Stimulated activated naive CD8-positive, alpha-beta T cell treated with anti-CD3 and anti-CD28 coated beads, Interleukin-15, amount 100 ng/mL, for 72 hours (primary cell): ENCODE results near the gene RPS16.

ENCODE experiments used
- ATAC-seq: fragments of 150-1000 bp; cut with Tn5 transposase; 2 replicates; pipeline ENCODE4 v1.10.0; 2021; ENCODE audit warnings: mild to moderate bottlenecking, moderate library complexity
- DNase-seq, 2 donors: peaks; one replicate each; pipeline ENCODE4 v3.0.0; 2021 to 2022
- H3K27ac Mint-ChIP-seq, 2 donors: one replicate each; pipeline ENCODE4 v1.8.0; 2022; ENCODE audit warnings: mild to moderate bottlenecking in 2 of 2, mixed read lengths in 2 of 2, moderate library complexity in 2 of 2
- H3K27me3 Mint-ChIP-seq: one replicate; pipeline ENCODE4 v1.8.0; 2022; ENCODE audit warnings: mixed read lengths
- H3K4me1 Mint-ChIP-seq: one replicate; pipeline ENCODE4 v1.8.0; 2022; ENCODE audit warnings: mild to moderate bottlenecking, mixed read lengths
- H3K4me3 Mint-ChIP-seq, 2 donors: one replicate each; pipeline ENCODE4 v1.8.0; 2022; ENCODE audit warnings: mild to moderate bottlenecking in 2 of 2, mixed read lengths in 2 of 2, moderate library complexity in 1 of 2
- H3K9me3 Mint-ChIP-seq, 2 donors: one replicate each; pipeline ENCODE4 v1.8.0; 2022; ENCODE audit warnings: mixed read lengths in 2 of 2

RPS16 gene

DNA sequence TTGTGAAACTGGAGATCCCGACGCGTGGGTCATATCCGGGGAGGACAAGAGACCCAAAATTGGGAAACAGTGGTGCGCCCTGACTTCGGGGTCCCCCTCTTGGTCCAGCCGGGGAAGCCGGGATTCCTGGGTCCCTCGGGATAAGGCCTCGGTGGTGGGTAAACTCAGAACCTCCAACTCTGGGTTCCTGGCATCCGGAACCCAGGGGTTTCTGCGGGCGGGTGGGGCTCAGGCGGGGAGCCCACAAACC, 28.4 kb downstream of the RPS16 start:
- Mint-ChIP-seq H3K4me3 (peak overlapping the region; percentile 80 to 91), H3K27me3 (no peaks in the 10 kb centered on the region), H3K4me1 (peaks cover 78% of the 10 kb centered on the region), H3K9me3 (no peaks in the 10 kb centered on the region), H3K27ac (peak overlapping the region; percentile 90 to 99)
- ATAC-seq (no peak), DNase-seq (no peak)

DNA sequence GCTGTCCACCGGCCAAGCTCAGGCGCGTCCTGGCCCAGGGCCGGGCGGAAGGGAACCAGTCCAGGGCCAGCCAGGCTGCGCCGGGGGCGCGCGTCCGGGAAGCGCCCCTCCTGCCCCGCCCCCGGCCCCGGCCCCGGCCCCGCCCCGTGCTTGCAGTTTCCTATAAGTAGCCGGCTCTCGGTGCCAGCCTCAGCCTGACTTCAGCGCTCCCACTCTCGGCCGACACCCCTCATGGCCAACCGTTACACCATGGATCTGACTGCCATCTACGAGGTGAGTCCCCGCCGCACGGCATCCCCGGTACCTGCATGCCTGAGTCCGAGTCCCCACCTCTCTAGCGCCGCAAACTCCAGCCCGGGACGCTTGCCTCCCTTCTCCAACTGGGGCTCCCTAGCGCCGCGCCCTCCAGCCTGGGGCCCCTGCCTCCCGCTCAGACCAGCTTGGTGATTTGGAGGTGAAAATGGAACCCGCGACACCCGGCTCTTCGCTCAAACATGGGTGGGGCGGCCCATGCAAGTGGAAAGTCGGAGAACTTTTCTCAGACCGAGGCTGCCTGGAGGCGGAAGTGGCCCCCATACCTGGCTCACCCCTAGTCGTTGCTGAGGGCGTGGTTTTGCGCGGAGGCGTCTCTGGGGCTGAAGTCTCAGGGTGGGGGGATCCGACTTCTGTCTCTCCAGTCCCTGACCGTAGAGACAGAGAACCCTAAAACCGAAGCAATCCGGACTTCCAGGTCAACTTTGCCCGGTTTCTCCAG, 28.9 kb downstream of the RPS16 start, which contains the start of gene ZFP36:
Gene ZFP36 (plus strand): TSS at position 192 of the 754 bp plus-strand sequence. CDS start 58 bp downstream, at position 250.
- Mint-ChIP-seq H3K4me3 (peak within 1 kb of the TSS; percentile 80 to 91), H3K9me3 (no peaks in the 10 kb centered on the region), H3K27me3 (no peaks in the 10 kb centered on the region), H3K27ac (peak within 1 kb of the TSS; percentile 90 to 99), H3K4me1 (peaks cover 78% of the 10 kb centered on the region)
- ATAC-seq (peak; percentile 58), DNase-seq (peak; percentile 91 to 92)

- Mint-ChIP-seq H3K4me1 (peaks cover 78% of the 10 kb centered on the region), H3K4me3 (peak overlapping the region; percentile 80 to 90), H3K27ac (peak overlapping the region; percentile 0 to 67), H3K27me3 (no peaks in the 10 kb centered on the region), H3K9me3 (no peaks in the 10 kb centered on the region)
- DNase-seq = peak; percentile 83 to 85
- peak; percentile 23 for ATAC-seq
Measured at GRCh38 chr19:39405958-39406655, 29.6 kb downstream of the RPS16 start.

- H3K27me3 Mint-ChIP-seq = no peaks in the 10 kb centered on the region
- peak overlapping the region in 1 of 2 donors; percentile 66 for H3K27ac Mint-ChIP-seq
- peak overlapping the region; percentile 80 to 90 for H3K4me3 Mint-ChIP-seq
- ATAC-seq (no peak), DNase-seq (no peak)
- peaks cover 77% of the 10 kb centered on the region for H3K4me1 Mint-ChIP-seq
- H3K9me3 Mint-ChIP-seq = no peaks in the 10 kb centered on the region
Measured at GRCh38 chr19:39405261-39405957, 30.3 kb downstream of the RPS16 start.

- Mint-ChIP-seq H3K9me3 (no peaks in the 10 kb centered on the region), H3K4me1 (peaks cover 81% of the 10 kb centered on the region), H3K4me3 (peak overlapping the region; percentile 80 to 91), H3K27ac (peak overlapping the region; percentile 98), H3K27me3 (no peaks in the 10 kb centered on the region)
- ATAC-seq (peak; percentile 44), DNase-seq (peak; percentile 92 to 95)
Measured at GRCh38 chr19:39403331-39404312, 32.1 kb downstream of the RPS16 start.

DNA sequence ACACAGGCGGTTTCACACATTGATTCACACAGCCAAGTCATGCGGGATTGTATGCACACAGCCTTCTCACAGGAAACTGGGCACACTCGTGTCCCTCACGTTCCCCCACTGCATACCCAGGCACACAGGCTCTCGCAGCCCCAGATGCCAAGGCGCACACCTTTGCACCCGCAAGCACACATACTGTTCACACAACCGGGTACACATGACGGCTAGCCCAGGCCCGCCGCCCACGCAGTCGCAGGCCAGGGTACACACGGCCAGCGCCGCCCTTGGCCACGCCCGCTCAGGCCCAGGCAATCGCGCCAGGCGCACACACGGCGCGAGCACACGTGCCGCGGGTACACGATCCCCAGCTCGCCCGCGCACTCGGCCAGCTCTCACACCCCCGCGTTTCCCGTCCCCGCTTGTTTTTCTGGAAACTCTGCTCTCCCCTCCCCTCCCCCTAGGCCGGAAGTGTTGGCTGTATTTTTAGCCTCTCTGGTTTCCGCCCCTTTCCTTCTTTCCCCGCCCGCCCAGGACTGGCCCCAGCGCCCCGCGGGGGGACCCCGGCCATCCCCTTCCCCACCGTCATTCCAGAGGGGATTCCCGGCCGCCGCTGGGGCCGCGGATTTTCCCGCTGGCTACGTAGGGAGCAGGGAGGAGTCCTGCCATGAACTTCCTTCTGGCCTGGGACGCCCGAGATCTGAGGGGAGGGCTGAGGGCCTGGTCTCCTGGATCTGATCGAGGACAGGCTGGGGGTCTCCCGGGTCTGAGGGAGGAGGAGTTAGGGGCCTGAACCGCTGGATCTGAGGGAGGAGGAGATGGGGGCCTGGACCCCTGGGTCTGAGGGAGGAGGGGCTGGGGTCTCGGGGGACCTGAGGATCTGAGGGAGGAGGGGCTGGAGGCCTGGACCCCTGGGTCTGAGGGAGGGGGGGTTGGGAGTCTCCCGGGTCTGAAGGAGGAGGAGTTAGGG, 33.1 kb downstream of the RPS16 start:
- ATAC-seq (peak; percentile 1), DNase-seq (peak; percentile 70 to 83)
- H3K9me3 Mint-ChIP-seq = no peaks in the 10 kb centered on the region

GRCh38 chr19:39401549-39402345, 34.0 kb downstream of the RPS16 start:
- Mint-ChIP-seq H3K4me3 (peak overlapping the region; percentile 80 to 91), H3K27me3 (no peaks in the 10 kb centered on the region), H3K9me3 (no peaks in the 10 kb centered on the region), H3K27ac (peak overlapping the region; percentile 98), H3K4me1 (peaks cover 89% of the 10 kb centered on the region)
- ATAC-seq = peak; percentile 75
- peak; percentile 76 to 88 for DNase-seq

More for the DNA sequence above, 33.1 kb downstream of the RPS16 start:
- peak overlapping the region; percentile 98 for H3K27ac Mint-ChIP-seq
- no peaks in the 10 kb centered on the region for H3K27me3 Mint-ChIP-seq
- H3K4me1 Mint-ChIP-seq = peaks cover 81% of the 10 kb centered on the region
- peak overlapping the region; percentile 80 to 91 for H3K4me3 Mint-ChIP-seq

GRCh38 chr19:39401070-39401548, 34.6 kb downstream of the RPS16 start:
- peak; percentile 7 for ATAC-seq
- Mint-ChIP-seq H3K4me1 (peaks cover 85% of the 10 kb centered on the region), H3K4me3 (peak overlapping the region; percentile 80 to 91), H3K27ac (peak overlapping the region in 1 of 2 donors; percentile 98), H3K9me3 (no peaks in the 10 kb centered on the region), H3K27me3 (no peaks in the 10 kb centered on the region)
- DNase-seq = no peak

DNA sequence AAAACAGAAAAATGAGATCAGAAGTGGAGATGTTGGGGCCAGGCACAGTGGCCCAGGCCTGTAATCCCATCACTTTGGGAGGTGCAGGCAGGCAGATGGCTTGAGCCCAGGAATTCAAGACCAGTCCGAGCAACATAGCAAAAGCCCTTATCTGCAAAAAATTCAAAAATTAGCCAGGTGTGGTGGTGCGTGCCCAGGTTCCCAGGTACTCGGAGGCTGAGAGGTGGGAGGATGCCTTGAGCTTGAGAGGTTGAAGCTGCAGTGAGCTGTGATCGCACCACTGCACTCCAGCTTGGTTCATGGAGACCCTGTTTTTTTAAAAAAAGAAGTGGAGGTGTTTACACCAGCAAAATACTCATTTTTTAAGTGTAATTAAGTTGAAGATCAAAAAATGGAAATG, 35.7 kb downstream of the RPS16 start:
- Mint-ChIP-seq H3K27ac (no peak overlapping the region), H3K27me3 (no peaks in the 10 kb centered on the region), H3K4me3 (no peak overlapping the region), H3K4me1 (peaks cover 86% of the 10 kb centered on the region), H3K9me3 (no peaks in the 10 kb centered on the region)
- DNase-seq (no peak), ATAC-seq (no peak)

DNA sequence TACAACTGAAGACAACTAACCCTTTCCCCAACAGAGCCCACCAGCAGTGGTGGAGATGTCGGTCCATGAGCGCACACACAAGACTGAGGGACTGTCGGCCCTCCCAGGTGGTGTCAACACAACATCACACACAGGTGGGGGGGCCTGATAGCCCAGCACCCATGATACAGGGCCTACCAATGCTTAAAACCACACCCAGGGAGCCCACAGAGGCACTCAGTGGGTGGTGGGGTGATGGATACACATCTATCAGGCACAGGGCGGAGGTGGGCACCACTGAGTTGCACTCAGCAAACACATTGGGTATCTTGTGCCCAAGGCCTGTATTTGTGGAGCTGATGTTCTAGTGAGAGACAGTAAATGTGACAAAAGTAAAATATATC, 36.1 kb downstream of the RPS16 start:
- H3K4me1 Mint-ChIP-seq = peaks cover 84% of the 10 kb centered on the region
- H3K9me3 Mint-ChIP-seq = no peaks in the 10 kb centered on the region
- ATAC-seq = no peak
- no peak for DNase-seq
- H3K4me3 Mint-ChIP-seq = no peak overlapping the region
- H3K27ac Mint-ChIP-seq = no peak overlapping the region
- H3K27me3 Mint-ChIP-seq = no peaks in the 10 kb centered on the region

GRCh38 chr19:39398297-39398864, 37.4 kb downstream of the RPS16 start:
- ATAC-seq (no peak), DNase-seq (peak in 1 of 2 donors; percentile 44)
- H3K27me3 Mint-ChIP-seq = no peaks in the 10 kb centered on the region
- H3K4me3 Mint-ChIP-seq = peak overlapping the region; percentile 57 to 58
- no peaks in the 10 kb centered on the region for H3K9me3 Mint-ChIP-seq
- H3K4me1 Mint-ChIP-seq = peaks cover 80% of the 10 kb centered on the region
- H3K27ac Mint-ChIP-seq = peak overlapping the region in 1 of 2 donors; percentile 35

- no peaks in the 10 kb centered on the region for H3K9me3 Mint-ChIP-seq
- H3K4me3 Mint-ChIP-seq = peak overlapping the region; percentile 57 to 58
- ATAC-seq (peak; percentile 73), DNase-seq (peak; percentile 91 to 92)
- H3K4me1 Mint-ChIP-seq = peaks cover 81% of the 10 kb centered on the region
- H3K27me3 Mint-ChIP-seq = no peaks in the 10 kb centered on the region
- peak overlapping the region; percentile 35 to 50 for H3K27ac Mint-ChIP-seq
Measured at GRCh38 chr19:39397360-39398296, 38.1 kb downstream of the RPS16 start.
